Osteoblast (primary cell): ENCODE results near the gene PDCD10. TPM values are rescaled to one million over a fixed set of nuclear protein-coding genes. Genes with fewer than 3 reads are reported as not detected.

Experiments
- DNase-seq: peaks from one replicate; pipeline ENCODE4 v3.0.0; 2011; ENCODE audit warnings: low spot score, mixed read lengths; ENCODE audit not compliant: insufficient read length; ENCODE audit errors: missing footprints
- H2AFZ ChIP-seq: 2 replicates; pipeline ENCODE4 v1.6.0; 2011; ENCODE audit warnings: mild to moderate bottlenecking, low read length
- H3K27ac ChIP-seq: 2 replicates; pipeline ENCODE4 v1.5.1; 2011; ENCODE audit warnings: mild to moderate bottlenecking, low read depth, low read length, moderate library complexity
- H3K27me3 ChIP-seq: 2 replicates; pipeline ENCODE4 v1.6.0; 2012; ENCODE audit warnings: mild to moderate bottlenecking, control low read depth, inconsistent platforms, low read length, moderate library complexity; ENCODE audit not compliant: insufficient read depth
- H3K36me3 ChIP-seq: 2 replicates; pipeline ENCODE4 v1.5.1; 2011; ENCODE audit warnings: mild to moderate bottlenecking, low read length, control low read depth, moderate library complexity; ENCODE audit not compliant: insufficient read depth
- H3K4me1 ChIP-seq: 2 replicates; pipeline ENCODE4 v1.5.1; 2011; ENCODE audit warnings: mild to moderate bottlenecking, low read length, control low read depth, moderate library complexity; ENCODE audit not compliant: insufficient read depth
- H3K4me2 ChIP-seq: 2 replicates; pipeline ENCODE4 v1.6.0; 2011; ENCODE audit warnings: mild to moderate bottlenecking, low read length; ENCODE audit not compliant: insufficient read depth
- H3K4me3 ChIP-seq: fragments of 200-600 bp; sonication (generic); 3 replicates; pipeline ENCODE4 v1.5.1; 2012; ENCODE audit warnings: mild to moderate bottlenecking, low read length, inconsistent platforms; ENCODE audit not compliant: insufficient read depth
- H3K79me2 ChIP-seq: 2 replicates; pipeline ENCODE4 v1.6.0; 2012; ENCODE audit warnings: mild to moderate bottlenecking, low read length, control low read depth, inconsistent platforms; ENCODE audit not compliant: insufficient read depth
- H3K9me3 ChIP-seq: 2 replicates; pipeline ENCODE4 v1.5.1; 2011; ENCODE audit warnings: low read depth, low read length, control low read depth
- H4K20me1 ChIP-seq: 2 replicates; pipeline ENCODE4 v1.6.0; 2012; ENCODE audit warnings: mild to moderate bottlenecking, low read length, control low read depth; ENCODE audit not compliant: insufficient read depth
- total RNA-seq: library from RNA; depleted of rRNA; stranded (reverse); fragments of >200 nt; gene quantifications from 2 replicates; pipeline ENCODE4 v1.2.3, GENCODE V29; 2012
- TF ChIP-seq, protein P1 (sequence below): IDR thresholded peaks from 2 replicates; pipeline ENCODE4 v1.5.1; 2011; ENCODE audit warnings: mild to moderate bottlenecking, low read depth, low read length, moderate library complexity; ENCODE audit errors: extremely low read depth

PDCD10 gene
- total RNA-seq, 1 donor, result 44.9 TPM

- Histone ChIP-seq H3K27me3 (no peaks in the 10 kb centered on the region), H3K4me3 (no peak overlapping the region), H3K79me2 (peaks cover 81% of the 10 kb centered on the region), H2AFZ (no peak overlapping the region), H3K9me3 (no peaks in the 10 kb centered on the region), H3K27ac (no peak overlapping the region), H3K4me1 (no peaks in the 10 kb centered on the region), H3K36me3 (peaks cover 17% of the 10 kb centered on the region), H4K20me1 (peaks cover 12% of the 10 kb centered on the region), H3K4me2 (no peak overlapping the region)
- DNase-seq, result no peak
- TF ChIP-seq, protein P1, sequence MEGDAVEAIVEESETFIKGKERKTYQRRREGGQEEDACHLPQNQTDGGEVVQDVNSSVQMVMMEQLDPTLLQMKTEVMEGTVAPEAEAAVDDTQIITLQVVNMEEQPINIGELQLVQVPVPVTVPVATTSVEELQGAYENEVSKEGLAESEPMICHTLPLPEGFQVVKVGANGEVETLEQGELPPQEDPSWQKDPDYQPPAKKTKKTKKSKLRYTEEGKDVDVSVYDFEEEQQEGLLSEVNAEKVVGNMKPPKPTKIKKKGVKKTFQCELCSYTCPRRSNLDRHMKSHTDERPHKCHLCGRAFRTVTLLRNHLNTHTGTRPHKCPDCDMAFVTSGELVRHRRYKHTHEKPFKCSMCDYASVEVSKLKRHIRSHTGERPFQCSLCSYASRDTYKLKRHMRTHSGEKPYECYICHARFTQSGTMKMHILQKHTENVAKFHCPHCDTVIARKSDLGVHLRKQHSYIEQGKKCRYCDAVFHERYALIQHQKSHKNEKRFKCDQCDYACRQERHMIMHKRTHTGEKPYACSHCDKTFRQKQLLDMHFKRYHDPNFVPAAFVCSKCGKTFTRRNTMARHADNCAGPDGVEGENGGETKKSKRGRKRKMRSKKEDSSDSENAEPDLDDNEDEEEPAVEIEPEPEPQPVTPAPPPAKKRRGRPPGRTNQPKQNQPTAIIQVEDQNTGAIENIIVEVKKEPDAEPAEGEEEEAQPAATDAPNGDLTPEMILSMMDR, result no peak
Observed at GRCh38 chr3:167714871-167715270, 19.8 kb downstream of the PDCD10 start.

DNA sequence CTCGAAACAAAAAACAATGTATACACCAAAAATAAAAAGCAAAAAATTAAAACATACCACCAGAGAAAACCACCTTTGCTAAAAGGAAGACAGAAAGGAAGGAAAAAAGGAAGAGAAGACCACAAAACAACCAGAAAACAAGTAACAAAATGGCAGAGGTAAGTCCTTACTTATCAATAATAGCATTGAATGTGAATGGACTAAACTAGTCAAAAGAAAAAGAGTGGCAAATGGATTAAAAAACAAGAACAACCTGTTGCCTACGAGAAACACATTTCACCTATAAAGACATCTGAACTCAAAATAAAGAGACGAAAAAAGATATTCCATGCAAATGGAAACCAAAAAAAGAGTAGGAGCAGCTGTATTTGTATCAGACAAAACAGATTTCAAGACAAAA, 22.2 kb downstream of the PDCD10 start:
- TF ChIP-seq, protein P1, result no peak
- Histone ChIP-seq H3K4me2 (no peak overlapping the region), H4K20me1 (peaks cover 12% of the 10 kb centered on the region)

DNA sequence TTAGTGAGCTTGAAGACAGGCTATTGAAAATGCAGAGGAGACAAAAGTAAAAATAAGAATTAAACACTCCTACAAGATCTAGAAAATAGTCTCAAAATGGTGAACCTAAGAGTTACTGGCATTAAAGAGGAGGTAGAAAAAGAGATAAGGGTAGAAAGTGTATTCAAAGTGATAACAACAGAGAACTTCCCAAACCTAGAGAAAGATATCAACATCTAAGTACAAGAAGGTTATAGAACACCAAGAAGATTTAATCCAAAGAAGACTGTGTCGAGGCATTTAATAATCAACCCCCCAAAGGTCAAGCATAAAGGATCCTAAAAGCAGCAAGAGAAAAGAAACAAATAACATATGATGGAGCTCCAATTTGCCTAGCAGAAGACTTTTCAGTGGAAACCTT, 23.3 kb downstream of the PDCD10 start:
- H3K4me2 ChIP-seq, result no peak overlapping the region
- H2AFZ ChIP-seq, result no peak overlapping the region
- H3K27ac ChIP-seq, result no peak overlapping the region
- H3K9me3 ChIP-seq, result no peaks in the 10 kb centered on the region
- H4K20me1 ChIP-seq, result peaks cover 12% of the 10 kb centered on the region
- no peak overlapping the region for H3K4me3 ChIP-seq
- DNase-seq, result no peak
- no peaks in the 10 kb centered on the region for H3K27me3 ChIP-seq
- peaks cover 6% of the 10 kb centered on the region for H3K36me3 ChIP-seq
- peaks cover 78% of the 10 kb centered on the region for H3K79me2 ChIP-seq
- TF ChIP-seq, protein P1, result no peak
- H3K4me1 ChIP-seq, result no peaks in the 10 kb centered on the region

More for the DNA sequence above, 22.2 kb downstream of the PDCD10 start:
- Histone ChIP-seq H3K4me3 (no peak overlapping the region), H3K4me1 (no peaks in the 10 kb centered on the region), H3K27ac (no peak overlapping the region), H3K79me2 (peaks cover 78% of the 10 kb centered on the region), H3K27me3 (no peaks in the 10 kb centered on the region), H3K36me3 (peaks cover 6% of the 10 kb centered on the region), H2AFZ (no peak overlapping the region), H3K9me3 (no peaks in the 10 kb centered on the region)
- DNase-seq, result no peak

DNA sequence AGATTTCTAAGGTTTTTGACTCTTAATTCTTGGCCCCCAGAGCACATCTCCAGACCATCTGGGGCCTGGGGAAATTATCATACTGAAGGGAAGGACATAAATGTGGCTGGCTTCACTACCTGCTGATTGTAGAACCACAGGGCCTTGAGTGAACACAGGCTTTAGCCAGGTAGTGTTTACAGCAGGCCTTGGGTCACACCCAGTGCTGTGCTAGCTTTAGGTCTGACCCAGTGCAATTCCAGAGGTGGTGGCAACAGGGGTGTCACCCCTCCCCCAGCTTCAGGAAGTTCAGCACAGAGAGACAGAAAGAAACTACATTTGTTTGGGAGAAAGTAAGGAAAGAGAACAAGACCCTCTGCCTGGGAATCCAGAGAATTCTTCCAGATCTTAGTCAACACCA, 24.1 kb downstream of the PDCD10 start:
- no peaks in the 10 kb centered on the region for H3K27me3 ChIP-seq
- peaks cover 6% of the 10 kb centered on the region for H3K36me3 ChIP-seq
- TF ChIP-seq, protein P1, result no peak
- no peak for DNase-seq
- no peak overlapping the region for H3K4me2 ChIP-seq
- H3K9me3 ChIP-seq, result no peaks in the 10 kb centered on the region
- peaks cover 8% of the 10 kb centered on the region for H4K20me1 ChIP-seq
- H3K4me3 ChIP-seq, result no peak overlapping the region
- H2AFZ ChIP-seq, result no peak overlapping the region
- no peak overlapping the region for H3K27ac ChIP-seq
- H3K79me2 ChIP-seq, result peaks cover 77% of the 10 kb centered on the region
- H3K4me1 ChIP-seq, result no peaks in the 10 kb centered on the region
